Smooth muscle cell (in vitro differentiated cells): ENCODE data around the gene TPM2. TPM values are rescaled to one million over a fixed set of nuclear protein-coding genes. Genes with fewer than 3 reads are reported as not detected.

Experiments used
- DNase-seq: peaks from one replicate; lab custom pipeline; 2025; ENCODE audit not compliant: unreplicated experiment; lab: John Stamatoyannopoulos, UW
- H2AFZ ChIP-seq: fragments of 200-600 bp; sonication (generic); 2 replicates; pipeline ENCODE4 v1.6.0; 2016; ENCODE audit warnings: antibody characterized with exemption, low read depth, mild to moderate bottlenecking
- H3F3A ChIP-seq: fragments of 200-600 bp; sonication (generic); 2 replicates; pipeline ENCODE4 v1.6.0; 2017; ENCODE audit warnings: antibody characterized with exemption, low read depth
- H3K27ac ChIP-seq: fragments of 200-600 bp; sonication (generic); 2 replicates; pipeline ENCODE4 v1.5.1; 2016; ENCODE audit warnings: low read depth, mild to moderate bottlenecking
- H3K27me3 ChIP-seq: fragments of 200-600 bp; sonication (generic); 2 replicates; pipeline ENCODE4 v1.6.1; 2016; ENCODE audit warnings: low read depth, mild to moderate bottlenecking
- H3K36me3 ChIP-seq: fragments of 200-600 bp; sonication (generic); 2 replicates; pipeline ENCODE4 v1.5.1; 2016; ENCODE audit warnings: low read depth
- H3K4me1 ChIP-seq: fragments of 200-600 bp; sonication (generic); 2 replicates; pipeline ENCODE4 v1.5.1; 2016; ENCODE audit warnings: low read depth
- H3K4me2 ChIP-seq: fragments of 200-600 bp; sonication (generic); 2 replicates; pipeline ENCODE4 v1.6.0; 2016; ENCODE audit warnings: mild to moderate bottlenecking
- H3K4me3 ChIP-seq: fragments of 200-600 bp; sonication (generic); 2 replicates; pipeline ENCODE4 v1.5.1; 2016; ENCODE audit warnings: mild to moderate bottlenecking
- H3K79me2 ChIP-seq: fragments of 200-600 bp; sonication (generic); 2 replicates; pipeline ENCODE4 v1.6.0; 2016; ENCODE audit warnings: low read depth, mild to moderate bottlenecking
- H3K9ac ChIP-seq: fragments of 200-600 bp; sonication (generic); 2 replicates; pipeline ENCODE4 v1.6.0; 2016; ENCODE audit warnings: low read depth
- H3K9me3 ChIP-seq: fragments of 200-600 bp; sonication (generic); replicated peaks from 2 replicates; pipeline ENCODE4 v1.5.1; 2016; ENCODE audit warnings: low read depth
- H4K20me1 ChIP-seq: fragments of 200-600 bp; sonication (generic); 2 replicates; pipeline ENCODE4 v1.6.0; 2016; ENCODE audit warnings: low read depth
- CTCF ChIP-seq: fragments of 200-600 bp; sonication (generic); IDR thresholded peaks from 2 replicates; pipeline ENCODE4 v1.5.1; 2017; ENCODE audit warnings: borderline replicate concordance, mild to moderate bottlenecking, antibody characterized with exemption; ENCODE audit not compliant: insufficient read depth, poor library complexity, severe bottlenecking
- WGBS: methylation state at CpG from one replicate; pipeline ENCODE4 v1.1.7; 2016; ENCODE audit warnings: low lambda C conversion rate; 5-methylcytosine and 5-hydroxymethylcytosine counted together
- polyA plus RNA-seq: library from polyadenylated mRNA; unstranded; fragments of >200 nt; fragmentation: Nextera tagmentation; extraction: Ambion mirVana; gene quantifications from 2 replicates; pipeline ENCODE4 v1.2.1, GENCODE V29; 2016
- total RNA-seq: library from RNA; depleted of rRNA; stranded (reverse); fragments of >200 nt; gene quantifications from 2 replicates; pipeline ENCODE4 v1.2.3, GENCODE V29; 2014

Gene TPM2
- total and polyA plus RNA-seq, 2 experiments from 2014 or later: 925 to 2,131 TPM

- Histone ChIP-seq H3K79me2 (no peaks in the 10 kb centered on the region), H3F3A (no peaks in the 10 kb centered on the region), H3K9me3 (no peaks in the 10 kb centered on the region), H4K20me1 (no peaks in the 10 kb centered on the region), H3K9ac (no peak overlapping the region), H3K36me3 (no peaks in the 10 kb centered on the region), H3K4me3 (no peak overlapping the region), H3K4me1 (peaks cover 8% of the 10 kb centered on the region), H3K27me3 (no peaks in the 10 kb centered on the region), H3K27ac (no peak overlapping the region), H3K4me2 (no peak overlapping the region), H2AFZ (no peak overlapping the region)
- TF ChIP-seq CTCF: no peak
- DNase-seq: no peak
- over 99% methylated on average over 5 of the region's 5 CpGs for WGBS
These were observed 23.2 kb downstream of the TPM2 start for GRCh38 chr9:35666549-35666948.

GRCh38 chr9:35666045-35666444, 23.7 kb downstream of the TPM2 start:
- no peaks in the 10 kb centered on the region for H3K36me3 ChIP-seq
- no peak for TF ChIP-seq CTCF
- peaks cover 8% of the 10 kb centered on the region for H3K4me1 ChIP-seq
- no peak overlapping the region for H2AFZ ChIP-seq
- H3F3A ChIP-seq: no peaks in the 10 kb centered on the region
- WGBS: 100% methylated on average over 1 of the region's 1 CpG
- no peaks in the 10 kb centered on the region for H3K79me2 ChIP-seq
- H3K9me3 ChIP-seq: no peaks in the 10 kb centered on the region
- H3K4me3 ChIP-seq: no peak overlapping the region
- no peak for DNase-seq
- H3K27me3 ChIP-seq: no peaks in the 10 kb centered on the region
- no peak overlapping the region for H3K27ac ChIP-seq
- no peak overlapping the region for H3K9ac ChIP-seq
- no peaks in the 10 kb centered on the region for H4K20me1 ChIP-seq
- H3K4me2 ChIP-seq: no peak overlapping the region

- Histone ChIP-seq H3K4me3 (peak overlapping the region; percentile 71), H3K4me1 (peaks cover 8% of the 10 kb centered on the region), H3K79me2 (no peaks in the 10 kb centered on the region), H3K9ac (no peak overlapping the region), H3K27me3 (no peaks in the 10 kb centered on the region), H3K9me3 (no peaks in the 10 kb centered on the region), H3K4me2 (peak overlapping the region; percentile 96), H3K27ac (no peak overlapping the region), H4K20me1 (no peaks in the 10 kb centered on the region), H3K36me3 (no peaks in the 10 kb centered on the region), H2AFZ (peak overlapping the region; percentile 98), H3F3A (no peaks in the 10 kb centered on the region)
- no peak for TF ChIP-seq CTCF
- WGBS: 60% methylated on average over 5 of the region's 5 CpGs
- no peak for DNase-seq
These were observed 24.3 kb downstream of the TPM2 start for GRCh38 chr9:35665471-35665818.
